Mucosa of gallbladder (tissue), 1 donor: ENCODE measurements around the gene AKAP4. TPM values are rescaled to one million over a fixed set of nuclear protein-coding genes. Genes with fewer than 3 reads are reported as not detected.

Experiments used
- DNase-seq: peaks from one replicate; pipeline ENCODE4 v3.0.0-alpha.2; 2020; ENCODE audit warnings: low spot score
- total RNA-seq: library from RNA; stranded (reverse); gene quantifications from one replicate; pipeline ENCODE4 v1.2.1, GENCODE V29; 2021
- donor health status: DM: no; HTN: no; CAD: no.

Gene AKAP4, protein sequence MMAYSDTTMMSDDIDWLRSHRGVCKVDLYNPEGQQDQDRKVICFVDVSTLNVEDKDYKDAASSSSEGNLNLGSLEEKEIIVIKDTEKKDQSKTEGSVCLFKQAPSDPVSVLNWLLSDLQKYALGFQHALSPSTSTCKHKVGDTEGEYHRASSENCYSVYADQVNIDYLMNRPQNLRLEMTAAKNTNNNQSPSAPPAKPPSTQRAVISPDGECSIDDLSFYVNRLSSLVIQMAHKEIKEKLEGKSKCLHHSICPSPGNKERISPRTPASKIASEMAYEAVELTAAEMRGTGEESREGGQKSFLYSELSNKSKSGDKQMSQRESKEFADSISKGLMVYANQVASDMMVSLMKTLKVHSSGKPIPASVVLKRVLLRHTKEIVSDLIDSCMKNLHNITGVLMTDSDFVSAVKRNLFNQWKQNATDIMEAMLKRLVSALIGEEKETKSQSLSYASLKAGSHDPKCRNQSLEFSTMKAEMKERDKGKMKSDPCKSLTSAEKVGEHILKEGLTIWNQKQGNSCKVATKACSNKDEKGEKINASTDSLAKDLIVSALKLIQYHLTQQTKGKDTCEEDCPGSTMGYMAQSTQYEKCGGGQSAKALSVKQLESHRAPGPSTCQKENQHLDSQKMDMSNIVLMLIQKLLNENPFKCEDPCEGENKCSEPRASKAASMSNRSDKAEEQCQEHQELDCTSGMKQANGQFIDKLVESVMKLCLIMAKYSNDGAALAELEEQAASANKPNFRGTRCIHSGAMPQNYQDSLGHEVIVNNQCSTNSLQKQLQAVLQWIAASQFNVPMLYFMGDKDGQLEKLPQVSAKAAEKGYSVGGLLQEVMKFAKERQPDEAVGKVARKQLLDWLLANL
- total RNA-seq = not detected

DNA sequence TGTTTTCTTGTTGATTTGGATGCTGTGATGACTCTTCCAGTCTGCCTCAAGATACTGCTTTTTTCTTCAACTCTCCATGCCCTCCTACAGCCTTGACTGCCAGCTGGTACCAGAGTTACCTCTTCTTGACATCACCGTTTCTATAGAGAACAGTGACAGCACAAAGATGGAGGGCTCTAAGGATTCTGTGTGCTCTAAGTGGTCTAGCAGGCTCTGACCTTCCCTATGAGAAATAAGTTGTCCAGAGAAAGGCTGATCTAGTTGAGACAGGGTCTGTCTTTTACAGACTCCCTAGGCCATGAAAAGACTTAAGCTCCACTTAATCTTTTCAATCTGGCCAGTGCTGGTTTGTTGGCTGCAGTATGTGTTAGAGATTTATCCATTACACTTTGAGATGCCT lies at the start of gene AKAP4:
AKAP4 (minus strand) TSS at position 101 of the 400 bp plus-strand sequence. CDS start 118 bp downstream, outside the sequence.
- no peak for DNase-seq

DNA sequence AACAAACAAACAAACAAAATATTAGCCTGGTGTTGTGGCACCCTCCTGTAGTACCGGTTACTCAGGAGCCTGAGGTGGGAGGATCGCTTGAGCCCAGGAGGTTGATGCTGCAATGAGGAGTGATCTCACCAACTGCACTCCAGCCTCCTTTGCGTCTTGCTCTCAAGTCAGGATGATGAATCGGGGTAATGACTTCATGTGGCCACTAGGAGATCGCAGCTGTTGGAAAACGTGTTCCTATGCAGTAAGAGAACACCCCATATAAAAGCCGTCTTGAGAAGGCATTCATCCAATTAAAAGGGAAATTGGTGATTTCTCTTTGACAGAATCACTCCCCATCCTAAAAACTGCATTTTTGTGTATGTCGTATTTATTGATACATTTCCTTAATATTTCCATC lies 10.7 kb upstream of the AKAP4 start:
- no peak for DNase-seq

DNA sequence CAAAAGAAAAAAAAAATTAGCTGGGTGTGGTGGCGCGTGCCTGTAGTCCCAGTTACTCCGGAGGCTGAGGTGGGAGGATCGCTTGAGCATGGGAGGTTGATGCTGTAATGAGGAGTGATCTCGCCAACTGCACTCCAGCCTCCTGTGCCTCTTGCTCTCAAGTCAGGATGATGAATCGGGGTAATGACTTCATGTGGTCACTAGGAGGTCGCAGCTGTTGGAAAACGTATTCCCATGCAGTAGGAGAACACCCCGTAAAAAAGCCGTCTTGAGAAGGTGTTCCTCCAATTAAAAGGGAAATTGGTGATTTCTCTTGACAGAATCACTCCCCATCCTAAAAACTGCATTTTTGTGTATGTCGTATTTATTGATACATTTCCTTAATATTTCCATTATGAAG lies 5.9 kb upstream of the AKAP4 start:
- DNase-seq = no peak

DNA sequence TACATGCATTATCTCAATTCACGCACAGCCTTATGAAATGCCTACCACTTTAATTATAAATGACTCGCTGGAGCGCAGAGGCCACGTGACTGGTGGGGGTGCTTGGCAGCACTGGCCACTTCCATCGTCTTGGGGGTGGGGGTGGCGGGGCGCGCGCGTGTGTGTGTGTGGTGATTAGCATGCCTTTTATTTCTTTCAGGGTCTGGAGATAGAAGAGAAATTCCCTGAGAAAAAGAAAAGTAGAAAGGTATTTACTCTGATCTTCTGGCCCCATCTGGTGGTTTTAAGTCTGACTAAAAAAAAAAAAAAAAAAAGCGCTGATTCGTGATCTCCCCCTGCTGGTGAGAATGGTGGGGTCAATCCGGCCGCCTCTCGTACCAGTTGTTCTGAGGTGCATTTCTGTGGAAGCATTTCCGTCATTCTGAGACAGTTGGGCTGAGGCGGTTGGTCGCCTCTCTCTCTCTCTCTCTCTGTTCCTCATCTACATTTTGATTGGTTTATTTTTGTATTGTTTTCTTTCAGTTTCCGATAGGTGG lies 3.6 kb upstream of the AKAP4 start, which contains the start of gene CCNB3:
CCNB3 (plus strand) TSS at position 402 of the 536 bp plus-strand sequence. CDS start 80,399 bp downstream, outside the sequence.
- peak; percentile 71 for DNase-seq

DNA sequence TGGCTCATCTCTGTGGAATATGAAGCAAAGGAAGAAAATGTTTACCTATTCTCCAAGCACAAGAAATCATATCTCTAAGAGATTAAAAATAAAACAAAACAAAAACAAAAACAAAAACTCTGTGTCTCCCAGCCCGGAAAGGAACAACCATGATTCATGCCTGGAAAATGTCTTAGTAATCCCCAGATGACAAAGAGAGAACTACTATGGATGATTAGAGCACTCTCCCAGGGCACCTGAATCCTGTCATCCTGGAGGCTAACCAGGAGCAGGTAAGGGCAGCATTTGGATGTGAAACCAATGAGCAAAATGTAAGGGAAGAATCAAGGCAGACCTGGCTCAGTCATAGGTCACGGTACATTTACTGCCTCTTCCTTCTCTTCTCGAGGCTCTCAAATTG lies 1.7 kb upstream of the AKAP4 start:
- no peak for DNase-seq

DNA sequence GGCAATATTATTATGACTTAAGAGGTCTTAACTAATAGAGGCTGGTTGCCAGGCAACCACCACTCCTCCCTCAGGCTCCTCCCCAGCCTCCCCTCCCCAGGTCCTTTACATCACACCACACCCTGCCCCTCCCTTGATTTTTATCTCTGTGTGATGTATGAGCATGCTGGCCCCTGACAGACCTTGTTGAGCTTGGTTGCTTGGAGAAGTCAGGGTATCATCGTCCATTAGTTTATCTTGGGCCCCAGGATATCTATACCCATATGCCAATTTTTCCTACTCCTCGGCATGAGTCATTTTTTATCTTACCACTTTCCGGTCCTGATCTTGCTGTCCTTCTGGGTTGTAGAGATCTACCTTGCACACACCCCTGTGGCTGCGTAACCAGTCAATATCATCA lies 2.5 kb downstream of the AKAP4 start:
- no peak for DNase-seq

DNA sequence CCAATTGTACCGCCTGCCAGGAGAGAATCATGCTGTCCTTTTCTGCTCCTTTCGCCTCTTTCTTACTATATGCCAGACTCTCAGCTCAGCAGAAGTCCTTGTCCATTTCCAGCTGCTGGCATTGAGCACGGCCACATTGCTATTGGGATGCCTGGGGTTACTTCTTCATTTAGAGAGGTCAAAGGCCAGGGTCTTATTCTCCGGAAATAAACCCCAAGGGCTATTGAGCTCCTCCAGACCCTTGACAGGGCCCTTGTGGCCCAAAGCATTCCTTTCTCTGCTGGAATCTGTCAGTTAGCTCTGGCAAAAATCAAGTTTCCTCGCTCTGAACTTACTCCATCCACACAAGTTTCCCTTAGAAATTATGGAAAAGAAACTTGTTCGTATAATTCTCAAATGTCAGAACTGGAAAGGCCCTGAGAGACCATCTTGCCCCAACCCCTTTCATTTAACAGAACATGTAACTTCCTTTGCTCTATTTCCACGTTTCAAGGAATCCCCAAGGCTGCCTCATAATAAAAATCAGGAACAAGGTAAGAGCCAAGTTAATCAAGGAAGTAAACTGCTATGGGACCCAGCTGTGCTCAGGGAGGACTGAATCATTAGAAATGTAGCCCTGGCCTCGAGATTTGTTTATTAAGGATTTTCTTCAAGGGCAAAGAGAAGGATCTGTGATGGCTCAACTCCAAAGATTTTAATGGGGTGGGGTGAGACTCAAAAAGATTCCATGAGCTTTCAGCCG lies 11.8 kb downstream of the AKAP4 start:
- DNase-seq = no peak

DNA sequence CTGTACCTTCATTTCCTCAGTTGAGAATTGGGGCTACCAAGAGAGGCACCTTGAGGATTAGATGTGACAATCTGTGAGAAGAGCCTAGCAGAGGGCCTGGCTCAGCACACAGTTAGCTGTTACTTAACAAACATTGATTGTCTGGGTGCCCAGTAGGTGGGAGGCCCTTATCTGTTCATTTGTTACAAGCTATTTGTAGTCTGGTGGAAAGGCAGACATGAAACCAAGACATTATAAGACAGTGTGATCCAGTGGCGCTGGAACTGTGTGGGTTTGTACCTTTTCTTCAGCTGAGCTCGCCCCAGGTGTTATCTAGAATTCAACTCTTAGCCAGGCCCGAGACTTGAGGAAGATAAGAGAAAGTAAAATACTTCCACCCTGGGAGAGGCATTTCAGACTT lies 16.9 kb downstream of the AKAP4 start:
- DNase-seq = no peak

DNA sequence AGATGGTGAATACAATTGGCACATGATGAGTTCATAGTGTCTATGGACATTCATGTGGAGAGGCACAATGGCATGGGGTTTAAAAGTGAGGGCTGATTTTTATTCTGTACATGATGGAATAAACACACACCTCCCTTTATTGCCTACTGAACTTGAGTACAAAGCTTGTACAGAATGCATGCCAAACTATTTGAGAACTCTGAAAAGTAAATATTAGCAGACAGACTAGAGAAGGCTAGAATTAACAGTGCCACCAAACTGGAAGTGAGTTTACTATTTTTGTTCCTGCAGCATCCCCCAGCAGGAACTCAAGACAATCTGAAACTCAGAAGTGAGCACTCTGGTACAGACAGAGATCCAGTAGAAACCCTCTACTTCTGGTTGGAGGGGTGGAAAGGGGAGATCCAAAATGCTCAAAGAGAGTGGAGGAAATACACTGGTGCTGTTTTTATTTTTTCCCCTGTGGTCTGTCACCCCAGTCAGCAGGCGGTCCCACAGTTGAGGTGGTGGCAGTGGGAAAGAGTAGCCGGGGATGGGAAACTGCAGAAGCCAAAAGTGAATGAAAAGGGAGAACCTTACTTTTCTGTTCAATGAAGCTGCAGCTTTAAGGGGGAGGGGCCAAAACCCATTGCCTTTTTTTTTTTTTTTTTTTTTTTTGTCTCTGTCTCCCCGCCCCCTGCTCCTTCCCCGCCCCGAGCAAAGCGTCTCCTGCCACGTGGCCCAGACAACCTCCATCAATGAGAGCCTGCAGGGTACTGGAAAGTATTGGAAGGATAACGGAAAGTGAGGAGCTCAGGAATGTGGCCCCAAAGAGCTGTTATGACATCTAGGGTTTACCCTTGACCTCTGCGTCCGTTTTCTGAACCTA lies 20.5 kb downstream of the AKAP4 start:
- DNase-seq = no peak

DNA sequence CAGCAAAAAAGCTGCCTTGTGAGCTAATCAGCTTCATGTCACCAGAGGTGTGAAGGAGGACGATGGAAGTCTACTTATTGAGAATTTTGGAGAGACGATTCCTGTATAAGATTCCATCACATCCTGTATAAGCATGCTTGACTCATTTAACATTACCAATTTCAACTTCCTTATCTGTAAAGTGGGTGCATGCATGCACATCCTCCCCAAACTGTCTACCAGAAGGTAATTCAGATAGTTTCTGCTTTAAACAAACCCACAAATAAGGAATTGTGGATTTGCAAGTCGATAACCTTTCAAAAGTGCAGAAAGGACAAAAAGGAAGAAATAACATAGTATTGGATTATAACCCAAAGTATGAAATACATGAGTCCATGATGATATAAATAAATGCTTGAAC lies 31.1 kb downstream of the AKAP4 start:
- DNase-seq = no peak

DNA sequence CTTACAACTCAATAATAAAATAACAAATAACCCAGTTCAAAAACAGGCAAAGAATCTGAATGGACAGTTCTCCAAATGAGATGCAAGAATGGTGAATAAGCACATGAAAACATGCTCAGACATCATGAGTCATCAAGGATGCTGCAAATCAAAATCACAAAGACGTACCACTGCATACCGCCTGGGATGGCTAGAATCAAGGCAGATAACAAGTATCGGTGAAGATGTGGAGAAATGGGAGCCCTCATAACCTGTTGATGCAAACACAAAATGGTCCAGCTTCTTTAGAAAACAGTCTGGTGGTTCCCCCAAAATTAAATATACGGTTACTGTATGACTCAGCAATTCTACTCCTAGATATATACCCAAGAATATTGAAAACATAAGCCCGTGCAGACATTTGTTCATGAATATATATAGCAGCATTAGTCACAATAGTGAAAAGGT lies 32.5 kb downstream of the AKAP4 start:
- DNase-seq = no peak

DNA sequence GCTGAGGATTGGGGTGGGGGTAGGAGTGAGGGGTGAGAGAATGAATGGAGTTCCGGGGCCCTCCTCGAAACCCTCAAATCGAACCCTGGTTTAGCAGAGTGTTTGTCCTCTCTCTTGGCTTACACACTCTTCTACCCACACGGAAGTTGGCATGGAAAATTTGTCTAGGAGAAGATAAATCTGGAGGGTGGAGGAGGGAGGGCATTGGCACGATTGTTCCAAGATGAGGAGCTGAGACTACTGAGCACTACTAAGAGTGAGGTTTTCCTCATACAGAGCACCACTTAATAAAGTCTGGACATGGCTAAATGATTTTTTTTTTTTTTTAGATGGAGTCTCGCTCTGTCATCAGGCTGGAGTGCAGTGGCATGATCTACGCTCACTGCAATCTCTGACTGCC lies 33.4 kb downstream of the AKAP4 start:
- DNase-seq = no peak

DNA sequence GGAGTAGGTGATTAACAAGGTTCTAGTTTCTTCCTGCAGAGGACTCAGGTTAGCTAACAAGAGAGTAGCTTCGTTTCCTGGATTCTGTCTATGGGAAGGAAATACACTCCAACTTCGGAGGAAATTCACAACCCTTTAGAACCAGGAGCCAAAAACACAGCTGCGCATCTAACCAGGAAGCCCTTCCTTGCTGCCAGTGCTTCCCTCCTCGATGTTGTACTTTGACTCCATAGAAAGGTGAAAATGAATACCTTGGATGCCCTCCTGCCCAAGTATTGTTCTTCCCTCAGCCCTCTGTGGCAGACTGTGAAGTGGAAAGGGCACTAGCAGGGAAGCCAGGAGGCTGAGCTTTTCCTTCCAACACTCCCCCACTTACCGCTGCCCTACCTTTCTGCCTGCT lies 35.1 kb downstream of the AKAP4 start:
- DNase-seq = no peak

DNA sequence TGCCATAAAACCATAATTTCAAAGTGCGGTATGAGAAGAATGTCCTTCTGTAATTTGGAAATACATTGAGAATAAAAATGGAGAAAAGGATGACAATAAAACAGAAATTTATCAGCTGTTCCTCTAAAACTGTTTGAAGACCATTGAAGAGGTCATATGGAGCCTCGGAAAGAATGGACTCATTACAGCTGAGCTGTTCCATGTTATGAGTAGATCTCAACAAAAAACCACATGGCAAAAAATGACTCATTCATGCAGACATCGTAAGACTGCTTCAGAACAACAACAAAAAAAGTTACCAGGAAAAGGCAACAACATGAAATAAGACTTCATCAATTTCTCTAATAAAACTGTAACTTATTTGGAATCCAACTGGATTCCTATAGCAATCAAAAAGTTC lies 39.7 kb downstream of the AKAP4 start:
- no peak for DNase-seq

DNA sequence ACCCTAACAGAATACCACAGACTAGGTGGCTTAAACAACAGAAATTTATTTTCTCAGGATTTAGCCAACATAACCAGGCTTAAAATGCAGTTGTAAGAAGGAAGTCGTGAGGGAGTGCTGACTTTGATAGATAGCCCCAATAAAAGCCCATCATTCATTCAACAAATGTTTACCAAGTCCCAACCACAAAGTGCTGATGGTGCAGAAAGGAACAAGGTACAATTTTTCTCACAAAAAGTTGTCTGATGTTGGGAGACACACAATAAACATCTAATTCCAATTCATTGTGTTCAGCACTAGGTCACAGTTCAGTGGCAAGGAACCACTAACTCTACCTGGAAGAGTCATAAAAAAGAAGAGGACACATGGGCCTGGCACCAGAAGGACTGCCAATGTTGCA lies 42.2 kb downstream of the AKAP4 start:
- DNase-seq = no peak

DNA sequence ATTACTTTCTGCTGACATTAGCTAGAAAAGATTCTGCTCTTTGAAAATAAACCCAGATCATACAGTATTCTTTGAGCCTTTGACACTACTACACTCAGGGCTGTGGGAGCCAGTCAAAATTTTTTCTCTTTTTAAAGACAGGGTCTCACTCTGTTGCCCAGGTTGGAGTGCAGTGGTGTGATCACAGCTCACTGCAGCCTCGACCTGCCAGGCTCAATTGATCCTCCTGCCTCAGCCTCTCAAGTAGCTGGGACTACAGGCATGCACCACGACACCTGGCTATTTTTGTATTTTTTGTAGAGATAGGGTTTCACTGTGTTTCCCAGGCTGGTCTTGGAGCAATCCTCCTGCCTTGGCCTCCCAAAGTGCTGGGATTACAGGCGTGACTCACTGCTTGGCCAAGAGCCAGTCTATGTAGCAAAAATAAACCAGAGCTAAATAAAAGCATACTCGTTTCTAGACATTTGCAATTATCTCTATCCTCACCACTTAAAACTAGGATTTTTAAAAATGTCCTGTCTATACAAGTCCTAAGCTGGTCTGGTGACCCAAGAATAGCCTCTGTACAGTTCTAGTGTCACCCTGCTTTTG lies 43.2 kb downstream of the AKAP4 start:
- DNase-seq = no peak

DNA sequence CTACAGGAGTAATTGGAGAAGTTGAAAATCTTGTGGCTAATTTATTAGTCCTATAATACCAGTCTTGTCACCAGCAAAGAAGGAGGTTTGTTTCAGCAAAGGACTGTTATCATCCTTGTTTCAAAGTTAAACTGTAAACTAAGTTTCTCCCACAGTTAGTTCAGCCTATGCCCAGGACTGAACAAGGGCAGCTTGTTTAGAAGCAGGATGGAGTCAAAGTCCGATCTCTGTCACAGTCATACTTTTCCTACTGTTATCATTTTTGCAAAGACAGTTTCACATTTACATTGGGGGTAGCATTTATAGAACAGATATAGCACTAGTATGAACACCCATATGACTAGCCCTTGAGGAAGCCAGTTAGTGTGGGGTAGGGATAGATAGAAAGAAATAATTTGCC lies 46.4 kb downstream of the AKAP4 start:
- peak; percentile 13 for DNase-seq

DNA sequence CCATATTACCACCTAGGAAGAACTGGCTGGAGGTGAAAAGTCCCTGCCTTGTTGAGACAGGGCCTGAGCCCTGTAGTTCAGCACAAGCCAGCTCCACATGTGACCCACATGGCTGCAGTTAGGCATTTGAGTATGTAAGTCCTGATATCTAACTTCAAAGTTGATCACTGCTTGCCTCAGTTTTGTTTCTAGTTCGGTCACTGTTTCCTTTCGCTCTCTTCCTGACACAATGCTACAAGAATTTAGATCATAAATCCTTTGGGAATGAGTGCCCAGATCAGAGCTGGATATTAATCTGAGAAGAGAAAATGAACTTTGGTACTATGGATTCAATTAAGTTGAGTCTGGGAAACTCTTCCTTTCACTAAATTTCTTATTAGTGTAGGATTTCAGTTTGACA lies 48.4 kb downstream of the AKAP4 start:
- no peak for DNase-seq

DNA sequence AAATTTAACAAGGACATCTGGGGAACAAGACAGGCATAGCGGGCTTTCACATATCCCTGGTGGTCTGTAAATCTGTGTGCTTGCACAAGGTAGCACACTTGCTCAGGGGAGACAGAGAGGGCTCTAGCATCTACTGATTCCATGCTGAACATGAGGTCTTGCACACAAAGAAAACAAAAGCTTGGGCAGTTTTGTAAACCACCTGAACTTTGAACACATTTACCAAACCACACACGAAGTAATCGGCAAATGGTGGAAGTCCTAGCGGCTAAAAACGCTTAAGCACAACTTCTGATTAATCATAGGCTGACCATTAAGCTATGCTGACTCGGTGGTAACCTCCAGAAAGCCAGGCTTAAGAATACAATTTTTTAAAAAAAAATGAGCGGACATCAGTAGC lies 52.8 kb downstream of the AKAP4 start:
- DNase-seq = no peak
